Activated CD4-positive, CD25-positive, alpha-beta regulatory T cell (primary cell): ENCODE measurements around the gene UGT3A1.
"Not testable (repeated sequence)": the region's sequence is repeated elsewhere in the genome, so short reads cannot be mapped to it uniquely, and the experiment has no call there.

Experiments
- DNase-seq, 4 experiments: peaks; one replicate each; lab custom pipeline; 2025; lab: John Stamatoyannopoulos, UW

The UGT3A1 gene

GRCh38 chr5:35990941-35991611 is at the start of gene UGT3A1:
UGT3A1 (minus strand) TSS chr5:35991390; CDS start chr5:35991240, 150 bp downstream.
- no peak for DNase-seq

DNA sequence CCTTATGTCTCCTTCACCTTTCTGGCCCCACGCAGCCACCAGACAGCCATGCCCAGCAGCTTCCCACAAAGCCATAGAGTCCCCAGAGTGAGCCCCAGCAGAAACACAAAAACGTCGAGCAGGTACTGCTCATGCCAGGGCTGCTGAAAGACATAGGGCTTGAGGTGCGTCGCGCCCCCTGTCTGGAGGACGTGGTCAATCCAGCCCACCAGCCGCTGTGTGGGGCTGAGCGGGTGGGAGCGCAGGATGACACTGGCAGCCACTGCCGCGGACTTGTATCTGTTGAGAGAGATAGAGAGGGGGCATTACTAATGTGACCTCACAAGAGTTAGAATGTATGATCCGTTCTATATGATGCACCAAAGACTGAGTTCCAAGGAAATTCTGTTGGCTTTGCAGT is 44.5 kb upstream of the UGT3A1 start:
- DNase-seq = no peak

GRCh38 chr5:36034536-36035134 is 43.4 kb upstream of the UGT3A1 start:
- DNase-seq = not testable (repeated sequence)

GRCh38 chr5:36033486-36033885 is 42.3 kb upstream of the UGT3A1 start:
- no peak for DNase-seq

- DNase-seq = no peak
Observed at GRCh38 chr5:36033047-36033446, 41.9 kb upstream of the UGT3A1 start.

- DNase-seq = no peak
Observed at GRCh38 chr5:36031223-36031622, 40.0 kb upstream of the UGT3A1 start.

DNA sequence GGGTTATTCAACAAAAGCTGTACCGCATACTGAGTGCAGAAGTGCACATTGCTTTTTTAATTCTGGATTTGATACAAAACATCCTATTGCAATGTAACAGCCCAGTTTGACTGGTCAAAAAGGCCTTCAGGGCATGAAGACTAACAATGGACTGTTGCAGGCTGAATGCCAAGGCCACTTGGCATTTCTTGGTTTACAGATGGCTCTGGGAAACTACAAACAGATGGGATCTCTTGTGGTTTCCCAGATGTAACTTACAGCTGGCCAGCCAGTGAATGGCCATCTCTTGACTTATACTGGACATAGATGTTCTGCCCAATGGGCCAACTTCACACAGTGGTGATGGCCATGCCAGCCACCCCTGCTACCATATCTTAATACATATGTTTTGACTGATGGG is 38.7 kb upstream of the UGT3A1 start:
- DNase-seq = no peak

- DNase-seq = no peak
Observed at GRCh38 chr5:36028816-36029465, 37.8 kb upstream of the UGT3A1 start.

DNA sequence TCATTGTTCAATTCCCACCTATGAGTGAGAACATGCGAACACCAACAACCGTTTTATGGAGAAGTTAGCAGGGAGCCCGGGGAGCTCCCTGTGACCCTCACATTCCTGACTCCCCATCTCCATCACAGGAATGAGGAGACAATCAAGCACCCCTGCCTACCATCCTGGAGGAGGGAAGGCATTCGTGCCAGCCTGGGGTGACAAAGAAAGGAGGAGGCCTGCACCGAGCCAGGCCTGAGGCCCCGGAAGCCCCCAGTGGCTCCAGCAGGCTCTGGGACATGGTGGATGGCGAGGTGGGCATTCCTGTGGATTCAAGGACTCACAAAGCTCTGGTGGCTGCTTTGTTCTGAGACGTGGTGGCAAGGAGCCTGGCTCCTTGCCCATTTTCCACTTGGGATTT is 36.5 kb upstream of the UGT3A1 start:
- DNase-seq = no peak

DNA sequence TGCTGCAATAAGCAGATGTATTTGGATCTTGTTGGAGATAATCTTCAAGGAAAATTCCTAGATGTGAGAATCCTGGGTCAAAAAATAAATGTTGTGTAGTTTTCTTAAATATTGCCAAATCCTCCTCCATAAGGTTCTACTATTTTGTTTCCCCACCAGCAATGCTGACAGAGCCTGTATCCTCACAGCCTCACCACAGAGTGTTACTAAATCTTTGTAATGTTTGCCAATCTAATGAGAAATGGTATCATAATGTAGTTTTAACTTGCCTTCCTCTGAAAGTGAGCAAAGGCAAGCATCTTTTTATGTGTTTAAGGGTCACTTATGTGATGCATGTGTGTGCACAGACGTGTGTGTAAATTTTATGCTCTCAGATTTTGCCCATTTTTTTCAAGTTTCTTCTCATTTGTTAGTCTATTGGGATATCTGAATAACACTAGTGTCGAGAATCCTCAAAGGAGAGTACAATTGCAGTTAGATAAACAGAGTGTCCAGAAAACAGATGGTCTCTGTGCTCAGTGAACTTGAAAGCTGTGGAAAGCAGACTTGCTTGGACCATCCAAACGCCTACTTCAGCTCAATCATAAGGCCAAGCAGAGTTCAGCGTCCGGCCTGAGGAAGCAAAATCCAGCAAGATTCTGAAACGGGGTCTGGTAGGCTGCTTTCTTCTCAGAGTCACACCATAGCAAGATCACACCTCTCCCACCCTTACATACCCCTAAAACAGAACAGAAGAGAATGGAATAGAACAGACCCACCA is 35.7 kb upstream of the UGT3A1 start:
- no peak for DNase-seq

DNA sequence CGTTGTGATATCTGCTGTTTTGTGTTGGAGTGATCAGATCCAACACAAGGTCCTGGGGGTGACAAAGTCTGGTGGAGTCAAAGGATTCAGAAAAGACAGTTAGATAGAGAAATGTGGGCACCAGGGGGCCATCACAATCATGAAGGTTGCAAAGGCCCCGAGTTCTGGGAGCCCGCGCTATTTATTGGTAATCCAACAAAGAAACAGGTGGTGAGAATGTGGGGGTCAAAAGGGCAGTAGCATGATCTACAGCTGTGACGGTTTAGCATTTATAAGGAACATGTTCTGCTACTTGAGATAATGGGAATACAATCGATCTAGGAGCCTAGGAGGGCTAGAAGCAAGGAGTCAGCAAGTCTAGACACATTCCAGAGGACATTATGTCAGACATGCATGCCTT is 31.1 kb upstream of the UGT3A1 start:
- not testable (repeated sequence) for DNase-seq

DNA sequence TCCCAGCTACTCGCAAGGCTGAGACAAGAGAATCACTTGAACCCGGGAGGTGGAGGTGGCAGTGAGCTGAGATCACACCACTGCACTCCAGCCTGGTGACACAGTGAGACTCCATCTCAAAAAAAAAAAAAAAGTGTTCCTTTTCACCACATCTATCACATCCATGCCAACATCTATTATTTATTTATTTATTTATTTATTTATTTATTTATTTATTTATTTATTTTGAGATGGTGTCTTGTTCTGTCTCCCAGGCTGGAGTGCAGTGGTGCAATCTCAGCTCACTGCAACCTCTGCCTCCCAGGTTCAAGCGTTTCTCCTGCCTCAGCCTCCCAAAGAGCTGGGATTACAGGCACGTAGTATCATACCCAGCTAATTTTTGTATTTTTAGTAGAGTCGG is 28.4 kb upstream of the UGT3A1 start:
- not testable (repeated sequence) for DNase-seq

DNA sequence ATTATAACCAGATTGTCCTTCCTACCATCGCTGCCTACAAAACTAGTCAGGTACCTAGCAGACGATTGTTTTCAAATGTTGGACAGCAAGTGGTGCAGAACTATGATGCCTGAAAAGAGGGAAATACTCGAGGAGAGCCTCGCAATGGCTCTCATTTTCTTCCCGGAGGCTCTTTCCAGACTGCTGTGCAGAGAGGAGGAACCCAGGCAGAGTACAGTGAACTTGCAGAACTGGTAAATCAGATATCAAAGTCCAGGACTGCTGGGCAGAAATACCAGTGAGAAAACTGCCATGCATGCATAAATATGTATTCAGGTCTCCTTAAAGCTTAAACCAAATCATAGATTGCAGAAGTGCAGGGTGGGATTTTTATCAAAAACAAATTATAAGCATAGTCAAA is 26.4 kb upstream of the UGT3A1 start:
- DNase-seq = no peak

GRCh38 chr5:36017004-36017403 is 25.8 kb upstream of the UGT3A1 start:
- DNase-seq = no peak

- DNase-seq = no peak
Observed at GRCh38 chr5:36013182-36013581, 22.0 kb upstream of the UGT3A1 start.

- no peak for DNase-seq
Observed at GRCh38 chr5:36009698-36010097, 18.5 kb upstream of the UGT3A1 start.

DNA sequence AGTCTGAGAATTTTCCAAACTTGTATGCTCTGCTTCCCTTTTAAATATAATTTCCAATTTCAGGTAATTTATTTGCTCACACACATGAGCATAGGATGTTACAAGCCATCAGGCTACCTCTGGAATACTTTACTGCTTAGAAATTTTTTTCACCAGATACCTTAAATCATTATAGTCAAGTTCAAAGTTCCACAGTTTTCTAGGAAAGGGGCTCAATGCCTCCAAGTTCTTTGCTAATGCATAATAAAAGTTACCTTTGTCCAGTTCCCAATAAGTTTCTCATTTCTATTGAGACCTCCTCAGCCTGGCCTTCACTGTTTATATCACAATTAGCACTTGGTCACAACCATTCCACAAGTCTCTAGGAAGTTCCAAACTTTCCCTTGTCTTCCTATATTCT is 16.2 kb upstream of the UGT3A1 start:
- DNase-seq = no peak

DNA sequence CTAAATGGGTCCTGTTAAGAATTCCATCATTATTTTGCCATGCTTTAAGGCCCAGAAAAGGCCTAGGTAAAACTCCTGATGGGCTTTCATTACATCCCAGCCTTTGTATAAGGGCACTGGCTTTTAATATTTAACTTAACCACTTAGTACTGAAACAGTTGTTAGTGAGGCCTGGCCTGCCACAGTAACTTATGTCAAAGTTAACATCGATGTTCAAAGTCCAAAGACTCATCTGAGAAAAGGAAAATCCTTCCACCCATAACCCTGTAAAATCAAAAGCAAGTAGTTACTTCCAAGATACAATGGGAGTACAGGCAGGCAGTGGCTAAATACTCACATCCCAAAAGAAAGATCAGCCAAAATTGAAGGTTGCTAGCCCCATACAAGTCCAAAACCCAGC is 15.0 kb upstream of the UGT3A1 start:
- no peak for DNase-seq

- DNase-seq = no peak
Observed at GRCh38 chr5:36001032-36001431, 9.8 kb upstream of the UGT3A1 start.

DNA sequence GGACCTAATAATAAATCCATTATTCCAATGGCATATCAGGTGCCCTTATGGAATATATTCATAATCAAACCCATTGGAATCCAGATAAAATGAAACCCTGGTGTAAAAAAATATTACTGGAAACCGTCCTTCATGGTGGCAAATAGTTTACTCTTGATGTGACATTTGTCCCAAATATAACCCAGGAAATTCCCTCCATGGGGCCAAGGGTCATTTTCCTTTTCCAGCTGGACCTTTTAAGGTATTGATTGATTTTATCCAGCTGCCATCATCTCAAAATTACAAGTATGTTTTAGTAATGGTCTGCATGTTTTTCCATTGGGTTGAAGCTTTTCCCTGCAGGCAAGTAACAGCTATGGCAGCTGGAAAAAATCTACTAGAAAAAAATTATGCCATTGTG is 8.4 kb upstream of the UGT3A1 start:
- no peak for DNase-seq

- DNase-seq = no peak
Observed at GRCh38 chr5:35996076-35996475, 4.9 kb upstream of the UGT3A1 start.

- no peak for DNase-seq
Observed at GRCh38 chr5:35990520-35990919, 670 bp downstream of the UGT3A1 start.

DNA sequence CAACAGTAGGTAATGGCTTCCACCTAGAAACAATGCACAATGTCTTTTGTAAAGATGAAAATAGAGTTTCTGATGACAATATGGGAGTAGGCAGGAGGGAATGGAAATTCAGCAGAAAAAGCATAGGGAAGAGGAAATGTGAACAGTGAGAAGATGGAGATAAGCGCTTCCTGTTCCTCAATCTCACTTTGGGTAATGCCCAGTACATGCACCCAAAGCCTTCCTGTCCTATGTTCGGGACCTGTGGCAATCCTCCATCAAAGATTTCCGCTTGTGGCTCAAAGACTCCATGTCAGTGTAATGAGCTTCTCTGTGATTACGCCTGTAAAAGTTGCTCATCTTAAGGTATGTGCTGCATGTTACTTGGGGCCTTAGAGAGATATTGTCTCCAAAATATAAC is 2.7 kb downstream of the UGT3A1 start:
- no peak for DNase-seq
